Measurements from ENCODE around the gene RNF38.
"Not testable (repeated sequence)": the region's sequence is repeated elsewhere in the genome, so short reads cannot be mapped to it uniquely, and the experiment has no call there.

Gene RNF38

DNA sequence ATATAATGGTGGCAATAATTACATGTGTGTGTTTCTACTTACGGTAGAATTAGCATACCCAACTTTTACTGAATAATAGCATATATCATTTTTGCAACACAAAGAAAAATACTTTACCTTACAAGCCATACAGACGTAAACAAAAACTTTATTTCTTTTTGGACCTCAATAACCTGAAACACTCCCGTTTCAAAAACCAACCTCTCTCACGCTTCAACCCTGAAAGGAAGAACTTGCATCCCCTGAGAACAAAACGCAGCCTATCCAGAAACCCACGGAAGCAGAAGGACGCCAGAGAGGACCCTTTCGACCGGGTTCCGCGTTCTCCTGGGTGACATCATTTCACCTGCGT, at the start of gene RNF38:
RNF38 (minus strand) TSS at position 290 of the 352 bp plus-strand sequence; CDS start at position 129, 161 bp downstream.
- DNase-seq: no peak

DNA sequence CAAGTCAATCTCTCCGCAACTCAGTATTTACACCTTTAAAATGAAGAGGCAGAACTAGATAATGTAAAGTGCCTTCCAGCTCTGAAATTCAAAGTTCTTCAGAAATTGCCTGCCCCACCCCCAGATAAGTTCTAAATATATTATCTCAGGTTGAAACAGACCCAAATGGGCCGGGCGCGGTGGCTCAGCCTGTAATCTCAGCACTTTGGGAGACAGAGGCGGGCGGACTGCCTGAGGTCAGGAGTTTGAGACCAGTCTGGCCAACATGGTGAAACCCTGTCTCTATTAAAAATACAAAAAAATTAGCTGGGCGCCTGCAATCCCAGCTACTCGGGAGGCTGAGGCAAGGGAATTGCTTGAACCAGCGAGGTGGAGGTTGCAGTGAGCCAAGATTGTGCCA, 48.5 kb upstream of the RNF38 start:
- not testable (repeated sequence) for DNase-seq

DNA sequence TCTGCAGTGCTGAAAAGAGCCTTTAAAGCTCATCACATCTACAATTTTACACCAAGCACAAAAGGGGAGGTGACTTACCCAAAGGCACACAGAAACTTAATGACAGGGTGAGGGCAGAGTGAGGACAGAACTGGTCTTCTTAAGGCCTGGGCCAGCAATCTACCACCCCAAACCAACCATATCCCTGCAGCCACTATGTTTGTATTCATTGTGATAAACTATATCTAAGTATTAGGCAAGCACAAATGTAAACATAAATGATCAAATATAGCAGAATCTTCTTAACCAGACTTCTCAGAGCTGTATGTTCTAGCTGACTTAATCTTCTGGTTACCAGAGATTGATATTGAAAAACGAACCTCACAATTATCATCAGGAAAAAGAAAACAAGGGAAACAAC, 47.9 kb upstream of the RNF38 start:
- no peak for DNase-seq

DNA sequence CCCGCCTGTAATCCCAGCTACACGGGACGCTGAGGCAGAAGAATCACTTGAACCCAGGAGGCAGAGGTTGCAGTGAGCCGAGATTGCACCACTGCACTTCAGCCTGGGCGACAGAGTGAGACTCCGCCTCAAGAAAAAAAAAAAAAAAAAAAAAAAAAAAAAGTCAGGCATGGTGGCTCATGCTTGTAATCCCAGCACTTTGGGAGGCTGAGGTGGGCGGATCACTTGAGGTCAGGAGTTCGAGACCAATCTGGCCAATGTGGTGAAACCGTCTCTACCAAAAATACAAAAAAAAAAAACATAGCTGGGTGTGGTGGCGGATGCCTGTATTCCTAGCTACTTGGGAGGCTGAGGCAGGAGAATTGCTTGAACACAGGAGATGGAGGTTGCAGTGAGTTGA, 46.6 kb upstream of the RNF38 start:
- not testable (repeated sequence) for DNase-seq

DNA sequence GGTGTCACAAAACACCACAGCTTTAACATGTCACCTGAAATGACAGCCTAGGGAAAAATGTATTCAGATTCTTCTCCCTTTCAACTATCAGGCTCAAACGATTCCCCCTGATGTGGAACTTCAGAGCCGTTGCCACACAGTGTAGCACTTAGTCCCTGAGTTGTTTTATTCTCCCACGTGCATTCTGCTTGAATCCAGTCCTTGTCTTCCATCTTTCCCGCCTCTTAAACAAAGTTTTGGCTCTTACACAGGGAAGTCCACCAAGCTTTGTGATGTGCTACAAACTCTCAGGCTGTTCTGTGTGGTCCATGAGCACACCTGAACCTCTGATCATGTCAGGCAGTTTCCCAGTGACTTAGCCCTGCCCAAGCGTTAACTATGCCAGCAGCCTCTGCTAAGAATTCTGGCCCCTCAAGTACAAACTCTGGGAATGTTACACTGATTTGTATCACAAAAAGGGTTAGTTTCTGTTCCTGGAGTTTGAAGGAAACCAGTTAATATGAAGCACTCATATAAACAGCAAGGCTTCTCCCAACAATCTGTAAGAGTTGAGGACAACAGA, 45.8 kb upstream of the RNF38 start:
- DNase-seq: no peak

- no peak for DNase-seq
Observed at GRCh38 chr9:36444203-36444602, 44.1 kb upstream of the RNF38 start.

GRCh38 chr9:36443581-36443980, 43.5 kb upstream of the RNF38 start:
- peak; percentile 32 for DNase-seq

DNA sequence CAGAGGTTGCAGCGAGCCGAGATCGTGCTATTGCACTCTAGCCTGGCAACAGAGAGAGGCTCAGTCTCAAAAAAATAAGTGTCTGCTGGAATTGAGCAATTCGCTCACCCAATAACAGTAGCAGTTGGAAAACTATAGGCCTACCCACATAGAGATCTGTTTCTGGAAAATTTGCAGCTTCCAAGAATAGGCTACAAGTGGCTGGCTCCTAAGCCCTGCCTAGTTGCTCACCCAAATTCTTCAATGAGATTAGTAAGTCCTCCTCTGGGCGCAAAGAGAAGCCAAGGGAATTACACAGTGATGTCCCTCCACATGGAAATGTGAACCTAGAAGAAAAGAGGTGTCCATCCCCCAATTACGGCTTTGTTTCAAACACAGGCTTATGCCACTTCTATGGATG, 42.6 kb upstream of the RNF38 start:
- no peak for DNase-seq

- DNase-seq: no peak
Observed at GRCh38 chr9:36441966-36442365, 41.9 kb upstream of the RNF38 start.

GRCh38 chr9:36438536-36439236, 38.6 kb upstream of the RNF38 start:
- no peak for DNase-seq

DNA sequence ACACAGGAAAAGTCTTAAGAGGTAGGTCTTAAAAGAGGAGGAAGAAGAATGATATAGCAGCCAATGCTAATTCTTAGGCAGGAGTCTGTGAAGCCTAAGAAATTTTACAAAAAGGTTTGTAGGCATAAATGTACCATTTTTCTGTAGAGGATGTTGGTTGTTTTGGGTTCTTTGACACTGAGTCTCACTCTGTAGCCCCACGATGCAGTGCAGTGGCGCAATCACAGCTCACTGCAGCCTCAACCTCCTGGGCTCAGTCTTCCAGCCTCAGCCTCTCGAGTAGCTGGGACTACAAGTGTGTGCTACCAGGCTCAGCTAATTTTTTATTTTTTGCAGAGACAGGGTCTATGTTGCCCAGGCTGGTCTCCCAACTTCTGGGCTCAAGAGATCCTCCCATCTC, 37.7 kb upstream of the RNF38 start:
- DNase-seq: no peak

- DNase-seq: no peak
Observed at GRCh38 chr9:36436909-36437308, 36.8 kb upstream of the RNF38 start.

GRCh38 chr9:36433386-36433785, 33.3 kb upstream of the RNF38 start:
- DNase-seq: no peak

GRCh38 chr9:36431078-36431477, 31.0 kb upstream of the RNF38 start:
- DNase-seq: no peak

DNA sequence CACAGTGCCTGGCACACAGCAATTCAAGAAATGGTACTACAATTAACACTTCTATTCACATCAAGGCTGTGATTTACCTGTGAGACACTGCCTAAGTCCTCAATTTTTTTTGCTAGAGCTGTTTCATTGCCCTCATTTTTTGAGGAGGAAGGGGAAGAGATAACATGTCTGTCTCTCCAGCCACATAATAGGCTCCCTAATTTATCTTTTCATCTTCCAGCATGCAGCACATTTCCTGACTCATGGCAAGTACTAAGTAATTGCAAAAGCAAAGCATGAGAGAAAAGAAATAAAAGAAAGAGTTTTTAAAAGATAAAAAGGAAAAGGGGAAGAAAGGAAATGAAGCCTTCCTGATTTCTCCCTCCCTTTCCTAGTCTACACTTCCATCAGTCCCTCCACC, 26.9 kb upstream of the RNF38 start:
- no peak for DNase-seq

DNA sequence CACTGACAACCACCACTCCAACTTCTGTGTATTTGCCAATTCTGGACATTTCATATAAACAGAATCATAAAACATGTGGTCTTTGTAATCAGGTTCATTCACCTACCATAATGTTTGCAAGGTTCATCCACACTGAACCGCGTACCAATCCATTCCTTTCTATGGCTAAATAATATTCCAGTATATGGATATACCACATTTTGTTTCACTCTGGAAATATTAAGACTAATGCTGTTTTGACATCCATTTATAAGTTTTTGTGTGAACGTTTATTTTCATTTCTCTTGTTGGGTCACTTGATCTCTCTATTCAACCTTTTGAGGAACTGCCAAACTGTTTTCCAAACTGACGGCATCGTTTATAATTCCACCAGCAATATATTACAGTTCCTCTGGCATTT, 26.3 kb upstream of the RNF38 start:
- DNase-seq: no peak

- DNase-seq: no peak
Observed at GRCh38 chr9:36424289-36425055, 24.4 kb upstream of the RNF38 start.

GRCh38 chr9:36423206-36423605, 23.1 kb upstream of the RNF38 start:
- DNase-seq: no peak

DNA sequence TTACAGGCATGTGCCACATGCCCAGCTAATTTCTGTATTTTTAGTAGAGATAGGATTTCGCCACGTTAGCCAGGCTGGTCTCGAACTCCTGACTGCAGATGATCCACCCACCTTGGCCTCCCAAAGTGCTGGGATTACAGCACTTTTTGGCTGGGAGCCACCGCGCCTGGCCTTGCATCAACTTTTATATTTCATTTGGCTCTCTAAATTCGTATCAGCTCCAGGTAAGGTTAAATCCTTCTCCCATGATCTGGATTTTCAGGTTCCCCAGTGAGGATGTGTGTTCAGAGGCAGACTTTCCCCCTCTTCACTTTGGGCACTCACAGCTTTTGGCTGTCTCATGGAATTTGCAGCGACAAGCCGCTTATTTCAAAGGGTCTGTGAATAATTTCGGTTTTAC, 16.8 kb upstream of the RNF38 start:
- no peak for DNase-seq

DNA sequence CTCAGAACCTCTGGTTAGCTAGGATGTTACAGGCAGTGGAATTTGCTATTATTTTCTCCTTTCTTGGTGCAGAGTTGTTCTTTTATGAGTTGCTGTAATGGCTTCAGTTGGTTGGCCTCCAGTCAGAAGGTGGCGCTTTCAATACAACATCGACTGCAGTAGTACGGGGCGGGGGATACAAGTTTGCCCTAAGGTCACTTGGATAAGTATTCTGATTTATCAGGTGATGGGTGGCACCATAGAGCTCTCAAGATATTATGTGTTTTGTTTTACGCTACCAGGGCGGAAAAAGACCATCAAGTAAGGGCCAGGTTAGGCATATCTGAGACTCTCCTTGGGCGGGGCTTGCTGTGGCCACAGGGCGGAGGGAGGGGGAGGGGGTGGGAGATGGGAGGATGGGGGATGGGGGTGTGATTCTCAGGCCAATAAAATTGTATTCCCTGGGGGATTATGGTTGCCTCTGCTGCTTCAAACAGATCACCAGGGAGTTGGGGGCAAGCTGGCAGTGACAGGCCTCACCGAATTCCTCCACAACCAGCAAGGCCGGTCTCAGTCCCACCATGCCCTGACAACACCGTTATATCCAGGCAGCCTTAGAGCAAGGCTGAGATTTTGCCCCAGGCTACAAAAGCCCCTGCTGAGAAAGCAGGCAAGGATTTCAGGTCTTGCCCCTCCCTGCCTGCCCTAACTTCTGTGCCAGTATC, 15.9 kb upstream of the RNF38 start:
- no peak for DNase-seq

DNA sequence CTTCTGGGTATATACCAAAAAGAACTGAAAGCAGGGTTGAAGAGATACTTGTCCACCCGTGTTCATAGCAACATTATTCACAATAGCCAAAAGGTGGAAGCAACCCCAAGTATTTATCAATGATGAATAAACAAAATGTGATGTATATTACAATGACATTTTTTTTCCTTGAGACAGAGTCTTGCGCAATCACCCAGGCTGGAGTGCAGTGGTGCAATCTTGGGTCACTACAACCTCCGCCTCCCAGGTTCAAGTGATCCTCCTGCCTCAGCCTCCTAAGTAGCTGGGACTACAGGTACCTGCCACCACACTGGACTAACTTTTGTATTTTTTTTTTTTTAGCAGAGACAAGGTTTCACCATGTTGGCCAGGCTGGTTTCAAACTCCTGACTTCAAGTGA, 11.3 kb upstream of the RNF38 start:
- DNase-seq: not testable (repeated sequence)

- DNase-seq: not testable (repeated sequence)
Observed at GRCh38 chr9:36409076-36409475, 9.0 kb upstream of the RNF38 start.

GRCh38 chr9:36407122-36407723, 7.2 kb upstream of the RNF38 start:
- DNase-seq: peak; percentile 68
